Activated CD8-positive, alpha-beta memory T cell treated with anti-CD3 and anti-CD28 coated beads, Interleukin-2, amount 50 U/mL, for 24 hours (primary cell): ENCODE results near the gene CYP2D6.
A peak's percentile ranks its signal among the peaks of the same experiment; 100 is the strongest.
"Not testable (repeated sequence)": the region's sequence is repeated elsewhere in the genome, so short reads cannot be mapped to it uniquely, and the experiment has no call there.

ENCODE experiments used
- DNase-seq: peaks from one replicate; pipeline ENCODE4 v3.0.0-alpha.2; 2020; ENCODE audit errors: extremely low read depth

Gene CYP2D6

GRCh38 chr22:42134100-42135020 is 3.8 kb upstream of the CYP2D6 start:
- DNase-seq: no peak

- no peak for DNase-seq
These were observed 1.8 kb upstream of the CYP2D6 start for GRCh38 chr22:42132457-42132856.

GRCh38 chr22:42131562-42131961 is 952 bp upstream of the CYP2D6 start:
- DNase-seq: no peak

DNA sequence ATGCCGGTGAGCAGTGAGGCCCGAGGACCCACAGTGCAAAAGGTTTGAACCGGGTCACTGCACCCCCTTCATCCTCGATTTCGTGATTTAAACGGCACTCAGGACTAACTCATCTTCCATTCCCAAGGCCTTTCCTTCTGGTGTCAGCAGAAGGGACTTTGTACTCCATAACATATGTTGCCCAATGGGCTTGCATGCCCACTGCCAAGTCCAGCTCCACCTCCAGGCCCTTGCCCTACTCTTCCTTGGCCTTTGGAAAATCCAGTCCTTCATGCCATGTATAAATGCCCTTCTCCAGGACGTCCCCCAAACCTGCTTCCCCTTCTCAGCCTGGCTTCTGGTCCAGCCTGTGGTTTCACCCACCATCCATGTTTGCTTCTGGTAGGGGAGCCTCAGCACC is 428 bp downstream of the CYP2D6 start:
- not testable (repeated sequence) for DNase-seq

DNA sequence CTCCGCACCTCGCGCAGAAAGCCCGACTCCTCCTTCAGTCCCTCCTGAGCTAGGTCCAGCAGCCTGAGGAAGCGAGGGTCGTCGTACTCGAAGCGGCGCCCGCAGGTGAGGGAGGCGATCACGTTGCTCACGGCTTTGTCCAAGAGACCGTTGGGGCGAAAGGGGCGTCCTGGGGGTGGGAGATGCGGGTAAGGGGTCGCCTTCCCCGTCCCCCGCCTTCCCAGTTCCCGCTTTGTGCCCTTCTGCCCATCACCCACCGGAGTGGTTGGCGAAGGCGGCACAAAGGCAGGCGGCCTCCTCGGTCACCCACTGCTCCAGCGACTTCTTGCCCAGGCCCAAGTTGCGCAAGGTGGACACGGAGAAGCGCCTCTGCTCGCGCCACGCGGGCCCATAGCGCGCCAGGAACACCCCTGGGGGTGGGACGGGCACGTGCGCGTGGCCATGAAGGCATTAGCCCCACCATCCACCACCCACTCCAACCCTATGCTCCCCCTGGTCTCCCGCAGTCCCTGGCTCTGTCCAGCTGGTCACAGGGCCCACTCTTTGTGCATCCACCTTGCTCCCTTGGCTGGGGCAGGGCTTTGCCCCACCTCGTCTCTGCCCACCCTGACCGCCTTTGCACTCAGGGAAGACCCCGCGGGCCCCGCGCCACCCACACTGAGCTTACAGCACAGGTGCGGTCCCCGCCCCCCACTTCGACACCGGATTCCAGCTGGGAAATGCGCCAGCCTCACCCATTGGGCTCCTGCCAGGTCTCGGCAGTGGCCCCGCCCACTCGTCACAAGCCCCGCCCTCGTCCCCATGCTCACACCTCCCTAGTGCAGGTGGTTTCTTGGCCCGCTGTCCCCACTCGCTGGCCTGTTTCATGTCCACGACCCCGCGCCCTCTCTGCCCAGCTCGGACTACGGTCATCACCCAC is 1.6 kb downstream of the CYP2D6 start:
- not testable (repeated sequence) for DNase-seq

- not testable (repeated sequence) for DNase-seq
These were observed 2.6 kb downstream of the CYP2D6 start for GRCh38 chr22:42128007-42128406.

DNA sequence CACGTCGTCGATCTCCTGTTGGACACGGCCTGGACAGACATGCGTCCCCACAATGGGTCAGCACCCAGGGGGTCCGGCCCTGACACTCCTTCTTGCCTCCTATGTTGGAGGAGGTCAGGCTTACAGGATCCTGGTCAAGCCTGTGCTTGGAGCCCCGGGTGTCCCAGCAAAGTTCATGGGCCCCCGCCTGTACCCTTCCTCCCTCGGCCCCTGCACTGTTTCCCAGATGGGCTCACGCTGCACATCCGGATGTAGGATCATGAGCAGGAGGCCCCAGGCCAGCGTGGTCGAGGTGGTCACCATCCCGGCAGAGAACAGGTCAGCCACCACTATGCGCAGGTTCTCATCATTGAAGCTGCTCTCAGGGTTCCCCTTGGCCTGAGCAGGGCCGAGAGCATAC is 3.0 kb downstream of the CYP2D6 start:
- no peak for DNase-seq

DNA sequence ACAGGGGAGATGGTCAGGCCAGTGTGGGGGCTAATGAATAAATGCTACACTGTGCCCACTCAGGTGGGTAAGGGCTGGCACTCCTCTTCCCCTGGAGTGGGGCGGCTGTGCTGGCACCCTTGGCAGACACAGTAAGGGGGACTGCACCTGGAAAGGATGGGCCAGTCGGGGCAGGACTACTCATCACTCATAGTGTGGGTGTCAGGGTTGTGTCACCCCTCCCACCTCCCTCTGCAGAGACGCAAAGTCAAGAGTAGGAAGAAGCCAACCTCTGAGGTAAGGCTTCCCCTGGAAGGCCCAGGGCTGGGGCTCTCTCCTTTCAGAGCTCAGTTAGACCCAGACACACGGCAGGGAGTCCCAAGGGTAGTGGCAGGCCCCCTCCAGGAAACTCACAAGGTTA is 7.1 kb downstream of the CYP2D6 start:
- DNase-seq: not testable (repeated sequence)

DNA sequence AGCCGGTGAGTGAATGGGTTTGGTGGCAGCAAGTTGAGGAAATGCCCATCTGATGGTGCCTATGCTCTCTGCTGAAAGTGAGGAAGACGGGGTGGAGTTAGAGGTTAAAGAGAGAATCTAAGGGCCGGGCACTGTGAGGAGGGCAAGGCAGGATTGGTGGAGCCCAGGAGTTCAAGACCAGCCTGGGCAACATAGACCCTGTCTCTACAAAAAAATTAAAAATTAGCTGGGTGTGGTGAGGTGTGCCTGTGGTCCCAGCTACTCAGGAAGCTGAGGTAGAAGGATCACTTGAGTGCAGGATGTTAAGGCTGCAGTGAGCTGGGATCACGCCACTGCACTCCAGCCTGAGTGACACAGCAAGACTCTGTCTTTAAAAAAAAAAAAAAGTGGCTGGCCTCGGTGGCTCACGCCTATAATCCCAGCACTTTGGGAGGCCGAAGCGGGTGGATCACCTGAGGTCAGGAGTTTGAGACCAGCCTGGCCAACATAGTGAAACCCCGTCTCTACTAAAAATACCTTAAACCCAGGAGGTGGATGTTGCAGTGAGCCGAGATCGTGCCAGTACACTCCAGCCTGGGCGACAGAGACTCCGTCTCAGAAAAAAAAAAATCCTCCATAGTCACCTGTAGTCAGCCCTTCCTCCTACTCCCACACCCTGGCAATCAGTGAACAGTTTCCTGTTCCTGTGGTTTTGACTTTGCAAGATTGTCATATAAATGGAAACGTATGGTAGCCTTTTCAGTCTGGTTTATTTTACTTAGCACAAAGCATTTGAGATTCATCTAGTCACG is 10.2 kb downstream of the CYP2D6 start:
- peak; percentile 17 for DNase-seq

DNA sequence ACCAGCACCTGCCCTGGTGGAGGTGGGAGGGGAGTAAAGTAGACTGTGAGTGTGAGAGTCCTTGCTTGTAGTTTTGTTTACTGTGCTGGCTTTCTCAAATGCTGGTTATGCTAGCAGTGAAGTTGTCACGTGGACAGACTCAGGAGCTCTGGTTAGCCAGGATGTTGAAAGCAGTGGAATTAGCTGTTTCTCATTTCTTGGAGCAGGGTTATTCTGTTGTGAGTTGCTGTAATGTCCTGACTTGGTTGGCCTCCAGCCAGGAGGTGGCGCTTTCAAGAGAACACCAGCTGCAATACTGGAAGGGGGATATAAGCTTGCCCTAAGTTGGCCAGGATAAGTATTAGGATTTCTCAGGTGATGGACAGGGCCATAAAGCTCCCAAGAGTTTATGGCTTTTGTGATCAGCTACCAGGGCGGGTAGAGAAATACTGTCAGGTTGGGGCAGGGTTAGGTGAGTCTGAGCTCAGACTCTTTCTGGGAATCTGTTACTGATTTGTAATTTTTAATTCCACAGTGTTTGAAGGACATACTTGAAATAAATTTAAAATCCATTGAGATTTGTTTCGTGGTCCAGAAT is 13.7 kb downstream of the CYP2D6 start:
- no peak for DNase-seq

DNA sequence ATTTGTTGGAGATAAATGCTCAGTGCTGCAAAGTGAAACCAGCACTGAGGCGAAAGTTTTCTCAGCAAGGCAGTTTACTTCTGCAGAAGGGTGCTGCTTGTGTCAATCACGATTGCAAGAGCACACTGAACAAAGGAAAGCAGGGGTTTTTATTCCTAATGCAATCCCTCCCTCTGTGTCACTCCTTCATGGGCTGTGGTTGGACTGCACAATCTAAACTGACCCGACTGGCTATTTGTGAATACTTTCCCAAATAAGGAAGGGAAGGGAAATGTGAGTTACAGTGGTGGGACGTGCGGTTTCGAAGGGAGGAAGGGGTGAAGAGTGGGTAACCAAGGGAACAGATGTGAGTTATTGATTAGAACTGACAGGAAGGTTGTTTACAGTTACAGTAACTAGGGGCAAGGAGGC is 15.2 kb downstream of the CYP2D6 start:
- DNase-seq: not testable (repeated sequence)

DNA sequence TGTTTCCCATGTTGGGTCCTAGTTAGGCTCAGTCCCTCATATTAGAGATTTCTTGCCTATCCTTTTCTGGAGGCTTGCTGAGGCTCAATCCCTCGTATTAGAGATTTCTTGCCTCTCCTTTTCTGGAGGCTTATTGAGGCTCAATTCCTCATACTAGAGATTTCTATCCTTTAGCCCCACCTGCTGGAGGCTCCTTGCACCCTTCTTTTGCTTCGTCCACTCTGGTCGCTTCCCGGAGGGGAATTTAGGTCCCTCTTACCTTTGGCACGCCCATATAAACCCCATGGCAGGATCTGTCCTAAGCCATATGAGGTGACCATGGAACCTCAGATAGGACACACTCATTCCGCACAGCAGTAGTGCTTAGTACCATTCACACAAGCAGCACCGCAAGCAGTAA is 15.9 kb downstream of the CYP2D6 start:
- no peak for DNase-seq

DNA sequence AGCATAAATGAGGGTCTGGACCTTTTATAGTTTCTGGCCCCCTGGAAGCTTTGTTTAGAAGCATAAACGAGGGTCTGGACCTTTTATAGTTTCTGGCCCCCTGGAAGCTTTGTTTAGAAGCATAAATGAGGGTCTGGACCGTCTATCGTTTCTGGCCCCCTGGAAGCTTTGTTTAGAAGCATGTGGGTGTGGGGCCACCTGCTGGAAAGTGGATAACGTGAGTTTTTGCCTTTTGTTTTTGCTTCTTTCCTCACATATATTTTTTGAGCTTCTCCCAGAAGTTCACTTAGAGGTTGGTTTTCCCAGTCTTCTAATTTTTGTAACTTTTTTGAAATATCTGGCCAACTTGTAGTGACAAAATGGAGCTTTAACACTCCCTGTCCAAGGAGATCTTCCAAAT is 17.8 kb downstream of the CYP2D6 start:
- DNase-seq: not testable (repeated sequence)

DNA sequence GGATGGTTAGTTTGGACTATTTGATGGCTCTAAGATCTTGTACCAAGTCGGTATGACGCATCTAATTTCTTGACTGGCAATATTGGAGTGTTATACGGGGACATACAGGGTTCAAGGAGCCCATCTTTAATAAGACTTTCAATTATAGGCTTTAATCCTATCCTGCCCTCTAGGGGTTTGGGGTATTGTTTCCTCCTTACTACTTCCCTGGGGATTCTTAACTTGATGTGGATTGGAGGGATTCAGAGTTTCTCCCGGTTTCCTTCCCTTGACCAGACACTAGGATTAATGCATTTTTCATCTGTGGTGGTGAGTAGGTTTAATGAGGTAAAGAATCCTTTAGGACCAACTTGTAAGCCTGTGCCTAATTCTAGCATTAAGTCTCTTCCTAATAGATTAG is 18.8 kb downstream of the CYP2D6 start:
- DNase-seq: no peak

DNA sequence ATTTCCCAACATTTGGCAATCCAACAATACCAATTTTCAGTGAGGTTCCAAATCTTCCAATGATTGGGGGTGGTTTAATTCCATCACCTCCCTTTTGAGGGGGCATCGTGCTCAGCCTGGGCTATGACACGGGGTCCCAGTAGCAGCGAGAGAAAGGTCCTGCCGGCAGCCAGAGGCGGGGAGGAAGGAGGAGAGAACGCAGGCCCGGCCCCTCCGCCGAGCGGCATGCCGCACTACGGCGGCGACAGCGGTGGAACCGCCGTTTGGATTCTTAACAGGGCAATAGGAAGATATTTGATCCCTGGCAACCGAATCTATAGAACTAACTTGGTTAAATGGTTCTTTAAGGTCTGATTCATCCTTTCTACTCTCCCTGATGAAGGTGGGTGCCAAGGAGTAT is 21.8 kb downstream of the CYP2D6 start:
- no peak for DNase-seq

GRCh38 chr22:42104332-42104860 is 26.2 kb downstream of the CYP2D6 start:
- DNase-seq: not testable (repeated sequence)

DNA sequence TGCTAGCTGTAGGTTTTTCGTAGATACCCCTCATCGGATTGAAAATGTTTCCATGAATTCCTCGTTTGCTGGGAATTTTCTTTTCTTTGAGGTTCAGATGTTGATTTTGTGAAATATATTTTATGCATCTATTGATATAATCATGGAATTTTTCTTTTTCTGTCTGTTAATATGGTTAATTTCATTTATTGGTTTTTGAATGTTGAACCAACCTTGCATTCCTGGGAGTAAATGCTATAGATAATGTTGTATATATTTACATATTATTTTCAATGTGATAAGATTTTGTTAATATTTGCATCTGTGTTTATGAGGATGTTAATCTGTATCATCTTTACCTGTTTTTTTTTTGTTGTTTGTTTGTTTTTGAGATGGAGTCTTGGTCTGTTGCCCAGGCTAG is 29.4 kb downstream of the CYP2D6 start:
- no peak for DNase-seq

DNA sequence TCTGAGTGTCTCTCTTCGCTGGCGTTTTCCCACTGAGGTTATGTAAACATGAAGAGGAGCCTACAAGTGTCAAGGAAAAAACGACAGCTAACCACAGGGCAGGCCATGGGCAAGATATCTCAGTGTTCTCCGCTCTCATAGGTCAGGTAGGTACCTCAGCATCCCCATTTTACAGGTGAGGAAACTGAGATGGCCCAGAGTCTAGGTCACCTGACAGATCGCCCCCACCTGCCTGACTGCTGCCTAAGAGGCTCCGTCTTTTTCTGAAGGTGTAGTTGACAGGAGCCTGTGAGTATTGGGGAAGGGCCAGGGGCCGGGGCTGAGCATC is 39.2 kb downstream of the CYP2D6 start:
- DNase-seq: no peak

- peak; percentile 98 for DNase-seq
These were observed 39.8 kb downstream of the CYP2D6 start, which contains the start of gene NDUFA6 for GRCh38 chr22:42090596-42091454. Gene NDUFA6 (minus strand): TSS chr22:42090772. CDS start chr22:42090744, 28 bp downstream.

DNA sequence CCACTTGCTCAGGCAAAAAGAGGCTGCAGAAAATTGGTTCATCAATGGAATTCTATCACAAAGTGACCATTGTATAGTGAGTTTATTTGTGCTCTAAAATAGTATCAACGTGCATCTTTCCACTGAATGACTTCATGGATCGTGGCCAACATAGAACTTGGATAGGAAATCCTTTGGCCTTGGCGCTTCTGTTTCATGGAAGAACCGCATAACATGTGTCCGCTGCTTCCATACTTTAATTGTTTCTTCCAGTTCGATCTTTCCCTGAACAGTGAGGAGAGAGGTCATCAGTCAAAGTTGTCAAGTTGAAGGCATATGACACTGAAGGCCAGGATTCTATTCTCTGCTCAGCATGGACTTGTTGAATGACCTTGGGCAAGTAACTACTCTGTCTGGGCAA is 44.6 kb downstream of the CYP2D6 start:
- DNase-seq: no peak
